WTC11 (cell line): ENCODE results near the gene PLEKHA5. TPM values are rescaled to one million over a fixed set of nuclear protein-coding genes. Genes with fewer than 3 reads are reported as not detected.

ENCODE experiments used
- ATAC-seq: fragments of 200-7000 bp; cut with Tn5 transposase; 2 replicates; pipeline ENCODE4 v1.10.0; 2021; ENCODE audit warnings: mild to moderate bottlenecking, moderate library complexity
- CTCF ChIA-PET: fragments of 300-600 bp; sonication (Branson Sonifier 250); formaldehyde crosslinking; loops from one replicate; lab custom pipeline; 2021; ENCODE audit warnings: antibody characterized with exemption; lab: Charles Lee
- POLR2A ChIA-PET: fragments of 350-600 bp; sonication (Branson Sonifier 250); formaldehyde crosslinking; loops from one replicate; lab custom pipeline; 2021; ENCODE audit warnings: antibody characterized with exemption; lab: Charles Lee
- DNase-seq: peaks from one replicate; pipeline ENCODE4 v3.0.0; 2021; ENCODE audit warnings: low spot score
- H3K27ac Mint-ChIP-seq: 2 replicates; pipeline ENCODE4 v1.8.0; 2021; ENCODE audit warnings: mixed read lengths
- H3K27me3 Mint-ChIP-seq: 2 replicates; pipeline ENCODE4 v1.8.0; 2021; ENCODE audit warnings: low read depth, mild to moderate bottlenecking, moderate library complexity, mixed read lengths
- H3K36me3 Mint-ChIP-seq: 2 replicates; pipeline ENCODE4 v1.8.0; 2021; ENCODE audit warnings: mixed read lengths
- H3K4me1 Mint-ChIP-seq: 2 replicates; pipeline ENCODE4 v1.8.0; 2022; ENCODE audit warnings: mixed read lengths
- H3K4me3 Mint-ChIP-seq: 2 replicates; pipeline ENCODE4 v1.8.0; 2021; ENCODE audit warnings: mild to moderate bottlenecking, moderate library complexity, mixed read lengths
- H3K9me3 Mint-ChIP-seq: 2 replicates; pipeline ENCODE4 v1.8.0; 2021; ENCODE audit warnings: mixed read lengths
- EMX1 ChIP-seq: fragments of 250-450 bp; sonication (Bioruptor Pico); IDR thresholded peaks from 2 replicates; pipeline ENCODE4 v1.8.0; 2021; ENCODE audit warnings: mild to moderate bottlenecking
- KAT7 ChIP-seq: sonication (generic); formaldehyde crosslinking; IDR thresholded peaks from 2 replicates; pipeline ENCODE4 v1.8.1; 2023; ENCODE audit warnings: missing genetic modification reagents, mild to moderate bottlenecking, borderline replicate concordance
- MXD4 ChIP-seq: fragments of 250-450 bp; sonication (Bioruptor Pico); IDR thresholded peaks from 2 replicates; pipeline ENCODE4 v1.8.0; 2021; ENCODE audit warnings: mild to moderate bottlenecking, moderate library complexity, borderline replicate concordance
- MYBL2 ChIP-seq: sonication (generic); formaldehyde crosslinking; IDR thresholded peaks from 2 replicates; pipeline ENCODE4 v1.8.1; 2023; ENCODE audit warnings: mild to moderate bottlenecking, moderate library complexity, missing genetic modification reagents
- NFATC4 ChIP-seq: fragments of 250-450 bp; sonication (Bioruptor Pico); IDR thresholded peaks from 2 replicates; pipeline ENCODE4 v1.9.0; 2021; ENCODE audit warnings: mild to moderate bottlenecking
- NR2C2 ChIP-seq: sonication (generic); formaldehyde crosslinking; IDR thresholded peaks from 2 replicates; pipeline ENCODE4 v1.8.0; 2022; ENCODE audit warnings: mild to moderate bottlenecking, missing genetic modification reagents
- NR3C1 ChIP-seq: sonication (generic); formaldehyde crosslinking; conservative IDR thresholded peaks from 2 replicates; pipeline ENCODE4 v1.8.1; 2023; ENCODE audit warnings: low read depth, mild to moderate bottlenecking, missing genetic modification reagents
- OVOL2 ChIP-seq: fragments of 250-450 bp; sonication (Bioruptor Pico); IDR thresholded peaks from 2 replicates; pipeline ENCODE4 v1.9.0; 2021; ENCODE audit warnings: mild to moderate bottlenecking, borderline replicate concordance
- RORB ChIP-seq: fragments of 250-450 bp; sonication (Bioruptor Pico); IDR thresholded peaks from 2 replicates; pipeline ENCODE4 v1.9.0; 2021; ENCODE audit warnings: mild to moderate bottlenecking
- SMAD3 ChIP-seq: sonication (generic); formaldehyde crosslinking; IDR thresholded peaks from 2 replicates; pipeline ENCODE4 v1.8.0; 2022; ENCODE audit warnings: missing genetic modification reagents, mild to moderate bottlenecking, borderline replicate concordance
- TEAD1 ChIP-seq: sonication (generic); formaldehyde crosslinking; IDR thresholded peaks from 2 replicates; pipeline ENCODE4 v1.8.0; 2022; ENCODE audit warnings: mild to moderate bottlenecking, missing genetic modification reagents
- TP53 ChIP-seq: sonication (generic); formaldehyde crosslinking; IDR thresholded peaks from 2 replicates; pipeline ENCODE4 v1.8.1; 2023; ENCODE audit warnings: mild to moderate bottlenecking, missing genetic modification reagents
- ZBTB21 ChIP-seq: sonication (generic); formaldehyde crosslinking; IDR thresholded peaks from 2 replicates; pipeline ENCODE4 v1.8.1; 2023; ENCODE audit warnings: mild to moderate bottlenecking, missing genetic modification reagents, borderline replicate concordance
- ZNF121 ChIP-seq: sonication (generic); formaldehyde crosslinking; IDR thresholded peaks from 2 replicates; pipeline ENCODE4 v1.8.0; 2023; ENCODE audit warnings: missing genetic modification reagents
- ZNF219 ChIP-seq: sonication (generic); formaldehyde crosslinking; IDR thresholded peaks from 2 replicates; pipeline ENCODE4 v1.8.0; 2023; ENCODE audit warnings: missing genetic modification reagents, mild to moderate bottlenecking, borderline replicate concordance
- ZNF263 ChIP-seq: sonication (generic); formaldehyde crosslinking; IDR thresholded peaks from 2 replicates; pipeline ENCODE4 v1.8.1; 2022; ENCODE audit warnings: low read depth, mild to moderate bottlenecking, moderate library complexity, missing genetic modification reagents
- ZNF416 ChIP-seq: fragments of 250-450 bp; sonication (Bioruptor Pico); IDR thresholded peaks from 2 replicates; pipeline ENCODE4 v1.9.0; 2021; ENCODE audit warnings: mild to moderate bottlenecking, inconsistent platforms
- total RNA-seq: library from RNA; stranded (reverse); gene quantifications from 3 replicates; pipeline ENCODE4 v1.2.3, GENCODE V29; 2021
- TF ChIP-seq, protein P1 (sequence below): fragments of 250-450 bp; sonication (Bioruptor Pico); conservative IDR thresholded peaks from 2 replicates; pipeline ENCODE4 v1.9.0; 2021; ENCODE audit warnings: mild to moderate bottlenecking
- TF ChIP-seq, protein P2 (sequence below): sonication (generic); formaldehyde crosslinking; IDR thresholded peaks from 2 replicates; pipeline ENCODE4 v1.8.1; 2023; ENCODE audit warnings: mild to moderate bottlenecking, missing genetic modification reagents, moderate library complexity
- TF ChIP-seq, protein P3 (sequence below): fragments of 250-450 bp; sonication (Bioruptor Pico); IDR thresholded peaks from 2 replicates; pipeline ENCODE4 v1.8.0; 2021; ENCODE audit warnings: mild to moderate bottlenecking
- TF ChIP-seq, protein P4 (sequence below): fragments of 250-450 bp; sonication (Bioruptor Pico); IDR thresholded peaks from 2 replicates; pipeline ENCODE4 v1.9.0; 2021; ENCODE audit warnings: mild to moderate bottlenecking
- TF ChIP-seq, protein P5 (sequence below): sonication (generic); formaldehyde crosslinking; conservative IDR thresholded peaks from 2 replicates; pipeline ENCODE4 v1.8.1; 2023; ENCODE audit warnings: mild to moderate bottlenecking, low read depth, missing genetic modification reagents, moderate library complexity
- TF ChIP-seq, protein P6 (sequence below): sonication (generic); formaldehyde crosslinking; IDR thresholded peaks from 2 replicates; pipeline ENCODE4 v1.8.1; 2022; ENCODE audit warnings: missing genetic modification reagents, borderline replicate concordance
- TF ChIP-seq, protein P7 (sequence below): fragments of 250-450 bp; sonication (Bioruptor Pico); IDR thresholded peaks from 2 replicates; pipeline ENCODE4 v2.1.2; 2022; ENCODE audit warnings: mild to moderate bottlenecking, moderate library complexity

The PLEKHA5 gene
- total RNA-seq, 1 experiment from 2014 or later: 61.1 TPM

DNA sequence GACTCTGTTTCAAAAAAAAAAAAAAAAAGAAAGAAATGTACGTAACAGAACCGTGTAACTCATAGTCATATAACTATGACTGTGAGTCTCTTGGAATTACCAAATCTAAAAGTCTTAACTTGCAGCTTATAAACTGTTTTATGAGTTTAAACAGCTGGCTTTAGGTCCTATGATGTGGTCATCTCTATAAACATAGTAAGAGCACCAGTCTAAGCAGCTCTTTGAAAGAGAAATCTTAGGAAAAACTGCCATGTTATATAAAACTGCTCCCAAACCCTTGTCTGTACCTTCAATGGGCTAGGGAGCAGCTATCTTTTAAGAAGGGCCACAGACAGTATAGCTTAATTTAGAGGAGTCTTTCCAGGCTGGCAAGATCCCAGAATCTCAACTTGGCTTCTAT is 194.3 kb downstream of the PLEKHA5 start:
- H3K27ac Mint-ChIP-seq: no peak overlapping the region
- CTCF ChIA-PET: no interaction called here

DNA sequence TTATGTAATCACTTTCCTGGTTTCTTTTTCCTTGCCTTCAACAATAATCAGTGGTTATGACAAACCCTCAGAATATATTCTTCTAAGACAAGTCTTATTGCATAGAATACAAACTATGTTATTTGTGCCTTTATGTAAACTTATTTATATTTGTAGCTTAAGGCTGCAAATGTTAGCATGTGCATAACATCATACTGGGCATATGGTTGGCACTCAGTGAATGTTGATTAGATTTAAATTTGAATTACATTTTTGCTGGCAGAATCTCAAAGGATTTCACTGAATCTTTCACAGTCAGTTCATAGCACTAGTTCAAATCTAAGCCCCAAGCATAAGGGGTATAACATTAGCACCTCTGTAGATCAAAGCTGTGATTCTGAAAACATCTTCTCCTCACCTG is 196.6 kb downstream of the PLEKHA5 start:
- H3K4me1 Mint-ChIP-seq: no peaks in the 10 kb centered on the region
- H3K9me3 Mint-ChIP-seq: no peaks in the 10 kb centered on the region; the same call in 1 of the 2 replicates
- ATAC-seq: no peak
- ChIA-PET POLR2A (no interaction called here), CTCF (no interaction called here)
- no peak for DNase-seq
- H3K36me3 Mint-ChIP-seq: peaks cover 30% of the 10 kb centered on the region
- H3K27ac Mint-ChIP-seq: no peak overlapping the region; the same call in 1 of the 2 replicates
- H3K27me3 Mint-ChIP-seq: no peaks in the 10 kb centered on the region
- H3K4me3 Mint-ChIP-seq: no peak overlapping the region
- TF ChIP-seq, protein P1, sequence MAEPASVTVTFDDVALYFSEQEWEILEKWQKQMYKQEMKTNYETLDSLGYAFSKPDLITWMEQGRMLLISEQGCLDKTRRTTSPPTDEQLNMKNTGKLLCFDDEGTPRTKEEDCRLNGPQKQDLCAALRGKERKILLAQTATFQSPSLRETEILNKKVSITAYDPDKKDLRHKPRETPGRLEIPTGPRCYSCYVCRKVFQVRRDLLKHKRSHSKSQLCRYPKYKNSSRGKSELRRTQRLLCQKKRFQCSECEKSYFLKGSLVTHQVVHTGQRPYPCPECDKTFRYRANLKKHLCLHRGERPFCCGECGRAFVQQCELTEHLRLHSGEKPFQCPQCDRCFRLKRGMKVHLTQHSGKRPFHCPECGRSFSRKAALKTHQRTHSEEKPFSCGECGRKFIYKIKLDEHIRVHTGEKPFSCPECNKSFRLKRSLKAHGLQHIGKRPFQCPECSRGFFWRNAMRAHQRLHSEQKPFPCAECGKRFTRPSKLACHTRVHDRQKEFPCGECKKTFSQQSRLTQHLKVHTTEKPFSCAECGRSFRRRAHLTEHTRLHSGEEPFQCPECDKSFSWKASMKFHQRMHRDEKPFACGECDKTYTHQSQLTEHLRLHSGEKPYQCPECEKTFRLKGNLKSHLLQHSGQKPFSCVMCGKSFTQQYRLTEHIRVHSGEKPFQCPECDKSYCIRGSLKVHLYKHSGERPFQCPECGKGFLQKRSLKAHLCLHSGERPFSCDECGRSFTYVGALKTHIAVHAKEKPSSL (CRISPR knock-in tag): no peak
- TF ChIP-seq MYBL2 (CRISPR knock-in tag) (no peak), OVOL2 (no peak), EMX1 (no peak), TEAD1 (no peak), ZNF263 (CRISPR knock-in tag) (no peak), KAT7 (CRISPR knock-in tag) (no peak), SMAD3 (CRISPR knock-in tag) (no peak)
- TF ChIP-seq, protein P2, sequence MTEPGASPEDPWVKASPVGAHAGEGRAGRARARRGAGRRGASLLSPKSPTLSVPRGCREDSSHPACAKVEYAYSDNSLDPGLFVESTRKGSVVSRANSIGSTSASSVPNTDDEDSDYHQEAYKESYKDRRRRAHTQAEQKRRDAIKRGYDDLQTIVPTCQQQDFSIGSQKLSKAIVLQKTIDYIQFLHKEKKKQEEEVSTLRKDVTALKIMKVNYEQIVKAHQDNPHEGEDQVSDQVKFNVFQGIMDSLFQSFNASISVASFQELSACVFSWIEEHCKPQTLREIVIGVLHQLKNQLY (CRISPR knock-in tag): no peak
- TF ChIP-seq, protein P3, sequence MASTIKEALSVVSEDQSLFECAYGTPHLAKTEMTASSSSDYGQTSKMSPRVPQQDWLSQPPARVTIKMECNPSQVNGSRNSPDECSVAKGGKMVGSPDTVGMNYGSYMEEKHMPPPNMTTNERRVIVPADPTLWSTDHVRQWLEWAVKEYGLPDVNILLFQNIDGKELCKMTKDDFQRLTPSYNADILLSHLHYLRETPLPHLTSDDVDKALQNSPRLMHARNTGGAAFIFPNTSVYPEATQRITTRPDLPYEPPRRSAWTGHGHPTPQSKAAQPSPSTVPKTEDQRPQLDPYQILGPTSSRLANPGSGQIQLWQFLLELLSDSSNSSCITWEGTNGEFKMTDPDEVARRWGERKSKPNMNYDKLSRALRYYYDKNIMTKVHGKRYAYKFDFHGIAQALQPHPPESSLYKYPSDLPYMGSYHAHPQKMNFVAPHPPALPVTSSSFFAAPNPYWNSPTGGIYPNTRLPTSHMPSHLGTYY (CRISPR knock-in tag): no peak

More for the DNA sequence above, 194.3 kb downstream of the PLEKHA5 start:
- Mint-ChIP-seq H3K36me3 (peaks cover 36% of the 10 kb centered on the region), H3K4me3 (no peak overlapping the region), H3K27me3 (no peaks in the 10 kb centered on the region), H3K4me1 (no peaks in the 10 kb centered on the region), H3K9me3 (no peaks in the 10 kb centered on the region; the same call in 1 of the 2 replicates)
- ATAC-seq (no peak), DNase-seq (no peak)
- POLR2A ChIA-PET: no interaction called here
- no peak for TF ChIP-seq NR3C1 (CRISPR knock-in tag)
- TF ChIP-seq, protein P4, sequence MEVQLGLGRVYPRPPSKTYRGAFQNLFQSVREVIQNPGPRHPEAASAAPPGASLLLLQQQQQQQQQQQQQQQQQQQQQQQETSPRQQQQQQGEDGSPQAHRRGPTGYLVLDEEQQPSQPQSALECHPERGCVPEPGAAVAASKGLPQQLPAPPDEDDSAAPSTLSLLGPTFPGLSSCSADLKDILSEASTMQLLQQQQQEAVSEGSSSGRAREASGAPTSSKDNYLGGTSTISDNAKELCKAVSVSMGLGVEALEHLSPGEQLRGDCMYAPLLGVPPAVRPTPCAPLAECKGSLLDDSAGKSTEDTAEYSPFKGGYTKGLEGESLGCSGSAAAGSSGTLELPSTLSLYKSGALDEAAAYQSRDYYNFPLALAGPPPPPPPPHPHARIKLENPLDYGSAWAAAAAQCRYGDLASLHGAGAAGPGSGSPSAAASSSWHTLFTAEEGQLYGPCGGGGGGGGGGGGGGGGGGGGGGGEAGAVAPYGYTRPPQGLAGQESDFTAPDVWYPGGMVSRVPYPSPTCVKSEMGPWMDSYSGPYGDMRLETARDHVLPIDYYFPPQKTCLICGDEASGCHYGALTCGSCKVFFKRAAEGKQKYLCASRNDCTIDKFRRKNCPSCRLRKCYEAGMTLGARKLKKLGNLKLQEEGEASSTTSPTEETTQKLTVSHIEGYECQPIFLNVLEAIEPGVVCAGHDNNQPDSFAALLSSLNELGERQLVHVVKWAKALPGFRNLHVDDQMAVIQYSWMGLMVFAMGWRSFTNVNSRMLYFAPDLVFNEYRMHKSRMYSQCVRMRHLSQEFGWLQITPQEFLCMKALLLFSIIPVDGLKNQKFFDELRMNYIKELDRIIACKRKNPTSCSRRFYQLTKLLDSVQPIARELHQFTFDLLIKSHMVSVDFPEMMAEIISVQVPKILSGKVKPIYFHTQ (CRISPR knock-in tag): no peak
- no peak for TF ChIP-seq ZBTB21 (CRISPR knock-in tag)
- no peak for TF ChIP-seq RORB (CRISPR knock-in tag)
- TF ChIP-seq, protein P5, sequence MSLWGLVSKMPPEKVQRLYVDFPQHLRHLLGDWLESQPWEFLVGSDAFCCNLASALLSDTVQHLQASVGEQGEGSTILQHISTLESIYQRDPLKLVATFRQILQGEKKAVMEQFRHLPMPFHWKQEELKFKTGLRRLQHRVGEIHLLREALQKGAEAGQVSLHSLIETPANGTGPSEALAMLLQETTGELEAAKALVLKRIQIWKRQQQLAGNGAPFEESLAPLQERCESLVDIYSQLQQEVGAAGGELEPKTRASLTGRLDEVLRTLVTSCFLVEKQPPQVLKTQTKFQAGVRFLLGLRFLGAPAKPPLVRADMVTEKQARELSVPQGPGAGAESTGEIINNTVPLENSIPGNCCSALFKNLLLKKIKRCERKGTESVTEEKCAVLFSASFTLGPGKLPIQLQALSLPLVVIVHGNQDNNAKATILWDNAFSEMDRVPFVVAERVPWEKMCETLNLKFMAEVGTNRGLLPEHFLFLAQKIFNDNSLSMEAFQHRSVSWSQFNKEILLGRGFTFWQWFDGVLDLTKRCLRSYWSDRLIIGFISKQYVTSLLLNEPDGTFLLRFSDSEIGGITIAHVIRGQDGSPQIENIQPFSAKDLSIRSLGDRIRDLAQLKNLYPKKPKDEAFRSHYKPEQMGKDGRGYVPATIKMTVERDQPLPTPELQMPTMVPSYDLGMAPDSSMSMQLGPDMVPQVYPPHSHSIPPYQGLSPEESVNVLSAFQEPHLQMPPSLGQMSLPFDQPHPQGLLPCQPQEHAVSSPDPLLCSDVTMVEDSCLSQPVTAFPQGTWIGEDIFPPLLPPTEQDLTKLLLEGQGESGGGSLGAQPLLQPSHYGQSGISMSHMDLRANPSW (CRISPR knock-in tag): no peak
- TF ChIP-seq, protein P6, sequence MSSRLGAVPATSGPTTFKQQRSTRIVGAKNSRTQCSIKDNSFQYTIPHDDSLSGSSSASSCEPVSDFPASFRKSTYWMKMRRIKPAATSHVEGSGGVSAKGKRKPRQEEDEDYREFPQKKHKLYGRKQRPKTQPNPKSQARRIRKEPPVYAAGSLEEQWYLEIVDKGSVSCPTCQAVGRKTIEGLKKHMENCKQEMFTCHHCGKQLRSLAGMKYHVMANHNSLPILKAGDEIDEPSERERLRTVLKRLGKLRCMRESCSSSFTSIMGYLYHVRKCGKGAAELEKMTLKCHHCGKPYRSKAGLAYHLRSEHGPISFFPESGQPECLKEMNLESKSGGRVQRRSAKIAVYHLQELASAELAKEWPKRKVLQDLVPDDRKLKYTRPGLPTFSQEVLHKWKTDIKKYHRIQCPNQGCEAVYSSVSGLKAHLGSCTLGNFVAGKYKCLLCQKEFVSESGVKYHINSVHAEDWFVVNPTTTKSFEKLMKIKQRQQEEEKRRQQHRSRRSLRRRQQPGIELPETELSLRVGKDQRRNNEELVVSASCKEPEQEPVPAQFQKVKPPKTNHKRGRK (CRISPR knock-in tag): no peak
- TF ChIP-seq NR2C2 (CRISPR knock-in tag): no peak
- TF ChIP-seq, protein P7, sequence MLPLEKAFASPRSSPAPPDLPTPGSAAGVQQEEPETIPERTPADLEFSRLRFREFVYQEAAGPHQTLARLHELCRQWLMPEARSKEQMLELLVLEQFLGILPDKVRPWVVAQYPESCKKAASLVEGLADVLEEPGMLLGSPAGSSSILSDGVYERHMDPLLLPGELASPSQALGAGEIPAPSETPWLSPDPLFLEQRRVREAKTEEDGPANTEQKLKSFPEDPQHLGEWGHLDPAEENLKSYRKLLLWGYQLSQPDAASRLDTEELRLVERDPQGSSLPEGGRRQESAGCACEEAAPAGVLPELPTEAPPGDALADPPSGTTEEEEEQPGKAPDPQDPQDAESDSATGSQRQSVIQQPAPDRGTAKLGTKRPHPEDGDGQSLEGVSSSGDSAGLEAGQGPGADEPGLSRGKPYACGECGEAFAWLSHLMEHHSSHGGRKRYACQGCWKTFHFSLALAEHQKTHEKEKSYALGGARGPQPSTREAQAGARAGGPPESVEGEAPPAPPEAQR (CRISPR knock-in tag): no peak
- TF ChIP-seq ZNF121: no peak
- TF ChIP-seq NFATC4 (CRISPR knock-in tag): no peak
- TF ChIP-seq ZNF219 (CRISPR knock-in tag): no peak
- TF ChIP-seq ZNF416 (CRISPR knock-in tag): no peak
- TF ChIP-seq MXD4 (CRISPR knock-in tag): no peak
- no peak for TF ChIP-seq TP53 (CRISPR knock-in tag)
